SK-N-SH (cell line): ENCODE measurements around the gene PITHD1. TPM values are rescaled to one million over a fixed set of nuclear protein-coding genes. Genes with fewer than 3 reads are reported as not detected.

Experiments
- CTCF ChIA-PET: fragments of 300-600, 350-600 bp; formaldehyde crosslinking; extraction: SDS; loops from one replicate; lab custom pipeline; 2021; lab: Yijun Ruan, JAX
- POLR2A ChIA-PET: fragments of 350-600 bp; sonication (Branson Sonifier 250); formaldehyde crosslinking; extraction: SDS; loops from one replicate; lab custom pipeline; 2020; ENCODE audit warnings: antibody characterized with exemption, inconsistent platforms; lab: Yijun Ruan, JAX
- DNase-seq: peaks from one replicate; pipeline ENCODE4 v3.0.0; 2012
- H2AFZ ChIP-seq: fragments of 200-600 bp; sonication (generic); 2 replicates; pipeline ENCODE4 v1.8.1; 2016; ENCODE audit warnings: antibody characterized with exemption, mild to moderate bottlenecking, low read depth
- H3F3A ChIP-seq: fragments of 200-600 bp; sonication (generic); replicated peaks from 2 replicates; pipeline ENCODE3; 2016; ENCODE audit warnings: antibody characterized with exemption, mild to moderate bottlenecking; ENCODE audit not compliant: insufficient read depth
- H3K27ac ChIP-seq, 2 experiments: fragments of 200-500 bp in 1 of 2; fragments of 200-600 bp in 1 of 2; sonication (Bioruptor generic) in 1 of 2; sonication (generic), shearing (Covaris generic) in 1 of 2; 2 replicates each; pipeline versions ENCODE4 v1.5.1 to v1.6.1; 2014 to 2016; ENCODE audit warnings: low read depth in 2 of 2, inconsistent platforms in 1 of 2, low read length in 1 of 2, mild to moderate bottlenecking in 1 of 2, mixed read lengths in 1 of 2
- H3K27me3 ChIP-seq: fragments of 200-600 bp; sonication (generic), shearing (Covaris generic); 2 replicates; pipeline ENCODE4 v1.6.1; 2016; ENCODE audit warnings: mixed run types; ENCODE audit not compliant: insufficient read depth
- H3K36me3 ChIP-seq, 2 experiments: fragments of 200-500 bp in 1 of 2; fragments of 200-600 bp in 1 of 2; sonication (Bioruptor generic) in 1 of 2; sonication (generic) in 1 of 2; replicated peaks in 1 of 2; 2 replicates each; pipeline versions ENCODE3 to v1.5.1; 2014 to 2016; ENCODE audit warnings: low read length in 1 of 2, mild to moderate bottlenecking in 1 of 2; ENCODE audit not compliant: insufficient read depth in 2 of 2, control insufficient read depth in 1 of 2
- H3K4me1 ChIP-seq, 2 experiments: fragments of 200-500 bp in 1 of 2; fragments of 200-600 bp in 1 of 2; sonication (Bioruptor generic) in 1 of 2; sonication (generic), shearing (Covaris generic) in 1 of 2; 2 replicates each; pipeline versions ENCODE4 v1.5.1 to v1.6.1; 2014 to 2016; ENCODE audit warnings: low read depth in 1 of 2, low read length in 1 of 2, mixed run types in 1 of 2; ENCODE audit not compliant: insufficient read depth in 2 of 2, control insufficient read depth in 1 of 2
- H3K4me2 ChIP-seq: fragments of 200-600 bp; sonication (generic), shearing (Covaris generic); 2 replicates; pipeline ENCODE4 v1.6.1; 2017; ENCODE audit warnings: mixed run types
- H3K4me3 ChIP-seq, 2 experiments: fragments of 200-500 bp in 1 of 2; fragments of 200-600 bp in 1 of 2; sonication (Bioruptor generic) in 1 of 2; sonication (generic), shearing (Covaris generic) in 1 of 2; 2 replicates each; pipeline versions ENCODE4 v1.5.1 to v1.8.1; 2014 to 2016; ENCODE audit warnings: low read depth in 2 of 2, inconsistent platforms in 1 of 2, low read length in 1 of 2, mild to moderate bottlenecking in 1 of 2, mixed read lengths in 1 of 2, moderate library complexity in 1 of 2
- H3K79me2 ChIP-seq: fragments of 200-600 bp; sonication (generic); 2 replicates; pipeline ENCODE4 v1.8.1; 2017; ENCODE audit warnings: mild to moderate bottlenecking; ENCODE audit not compliant: insufficient read depth
- H3K9ac ChIP-seq: fragments of 200-600 bp; sonication (generic); 2 replicates; pipeline ENCODE4 v1.6.1; 2017; ENCODE audit warnings: mixed run types
- H3K9me2 ChIP-seq: fragments of 200-600 bp; sonication (generic); 2 replicates; pipeline ENCODE4 v1.6.1; 2017; ENCODE audit warnings: mixed run types
- H3K9me3 ChIP-seq: fragments of 200-600 bp; sonication (generic); 2 replicates; pipeline ENCODE4 v1.6.1; 2017; ENCODE audit warnings: mixed run types, mild to moderate bottlenecking, moderate library complexity
- H4K20me1 ChIP-seq: fragments of 200-600 bp; sonication (generic); 2 replicates; pipeline ENCODE4 v1.6.1; 2017; ENCODE audit warnings: mild to moderate bottlenecking, mixed run types; ENCODE audit not compliant: insufficient read depth
- CHD2 ChIP-seq: fragments of 150-350 bp; IDR thresholded peaks from 2 replicates; pipeline ENCODE4 v1.6.1; 2018; ENCODE audit warnings: low read length; ENCODE audit not compliant: partially characterized antibody
- CTCF ChIP-seq: fragments of 200-600 bp; sonication (generic); IDR thresholded peaks from 2 replicates; pipeline ENCODE4 v1.6.1; 2017; ENCODE audit warnings: antibody characterized with exemption, mild to moderate bottlenecking, moderate library complexity
- EZH2phosphoT487 ChIP-seq: fragments of 200-600 bp; sonication (generic); IDR thresholded peaks from 2 replicates; pipeline ENCODE4 v1.6.1; 2017; ENCODE audit warnings: low read depth, mixed run types, mild to moderate bottlenecking, antibody characterized with exemption, moderate library complexity, borderline replicate concordance
- IRF3 ChIP-seq: fragments of 150-350 bp; IDR thresholded peaks from 2 replicates; pipeline ENCODE4 v1.6.1; 2016; ENCODE audit warnings: mild to moderate bottlenecking, low read depth, low read length
- NFIC ChIP-seq: IDR thresholded peaks from 2 replicates; pipeline ENCODE4 v1.4.0; 2012; ENCODE audit warnings: borderline replicate concordance
- NRF1 ChIP-seq: IDR thresholded peaks from 2 replicates; pipeline ENCODE4 v1.6.1; 2012; ENCODE audit warnings: low read depth, mild to moderate bottlenecking, low read length
- RCOR1 ChIP-seq: fragments of 150-350 bp; IDR thresholded peaks from 2 replicates; pipeline ENCODE4 v1.6.1; 2017; ENCODE audit warnings: antibody characterized with exemption, low read length
- REST ChIP-seq: IDR thresholded peaks from 2 replicates; pipeline ENCODE4 v1.6.1; 2012; ENCODE audit warnings: mild to moderate bottlenecking, low read depth, low read length, moderate library complexity
- SMC3 ChIP-seq: IDR thresholded peaks from 2 replicates; pipeline ENCODE4 v1.6.1; 2012; ENCODE audit warnings: low read depth, low read length, improper control_type of control experiment
- TEAD4 ChIP-seq: IDR thresholded peaks from 2 replicates; pipeline ENCODE4 v1.4.0; 2012; ENCODE audit warnings: mild to moderate bottlenecking, borderline replicate concordance; ENCODE audit not compliant: insufficient read depth
- USF2 ChIP-seq: fragments of 150-350 bp; IDR thresholded peaks from 2 replicates; pipeline ENCODE4 v1.6.1; 2017; ENCODE audit warnings: antibody characterized with exemption, low read length, low read depth, borderline replicate concordance
- WGBS: methylation state at CpG from one replicate; pipeline ENCODE4 v1.1.6; 2017; ENCODE audit warnings: low lambda C conversion rate; 5-methylcytosine and 5-hydroxymethylcytosine counted together
- polyA plus RNA-seq, 3 experiments: library from polyadenylated mRNA; depleted of rRNA; stranded (reverse); fragments of >200 nt; gene quantifications; 2 replicates each; pipeline ENCODE4 v1.2.3, GENCODE V29; 2012
- TF ChIP-seq, protein P1 (sequence below): IDR thresholded peaks from 2 replicates; pipeline ENCODE4 v1.4.0; 2012; ENCODE audit warnings: low read depth
- TF ChIP-seq, protein P2 (sequence below): IDR thresholded peaks from 2 replicates; pipeline ENCODE4 v1.4.0; 2012; ENCODE audit warnings: low read depth, borderline replicate concordance
- TF ChIP-seq, protein P3 (sequence below): IDR thresholded peaks from 2 replicates; pipeline ENCODE4; 2012

PITHD1 gene
- polyA plus RNA-seq, 1 of the 3 experiments (the other 2 are of a cell fraction): 36.3 TPM

DNA sequence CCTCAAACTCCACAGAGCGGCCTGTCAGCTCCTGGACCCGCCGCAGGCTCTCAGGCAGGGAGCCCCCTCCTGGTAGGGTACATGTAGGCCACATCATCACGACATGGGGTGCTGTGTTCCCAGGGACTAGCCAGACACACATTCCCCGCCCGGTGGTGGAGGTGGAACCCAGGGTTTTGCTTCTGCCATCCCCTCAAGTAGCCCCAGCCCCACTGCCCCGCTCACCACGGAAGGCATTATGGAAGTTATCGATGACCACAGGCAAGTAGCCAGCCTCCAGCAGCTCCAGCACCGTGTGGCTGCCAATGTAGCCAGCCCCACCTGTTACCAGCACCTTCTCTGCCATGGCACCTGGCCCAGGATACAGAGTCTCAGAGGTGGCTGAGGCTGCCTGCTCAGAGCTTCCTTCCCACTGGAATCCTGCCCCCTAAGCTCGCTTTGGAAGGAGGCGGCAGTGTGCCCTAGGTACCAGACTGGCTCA, 20.5 kb downstream of the PITHD1 start:
- peak; percentile 45 for DNase-seq
- peak; percentile 33; the same call in 1 of the 2 replicates for TF ChIP-seq CTCF
- TF ChIP-seq NRF1: no peak
- CTCF ChIA-PET: interaction anchor here (1.1 to 5.7 kb wide), 6 partner anchors 11 to 161 kb away, joined by 3 to 47 read pairs (median 4); partner anchors contain the start of gene RPL11
- H3K79me2 ChIP-seq: no peaks in the 10 kb centered on the region; the same call in 1 of the 2 replicates
- H3K27me3 ChIP-seq: no peaks in the 10 kb centered on the region
- H3K9me2 ChIP-seq: no peaks in the 10 kb centered on the region
- H3K4me3 ChIP-seq: no peak overlapping the region; a peak in 1 of 4 replicates
- H4K20me1 ChIP-seq: no peaks in the 10 kb centered on the region
- H3K9me3 ChIP-seq: no peaks in the 10 kb centered on the region
- 81% methylated on average over 5 of the region's 12 CpGs for WGBS
- peak overlapping the region; percentile 100; the same call in 1 of the 2 replicates for H3K4me2 ChIP-seq
- no peak overlapping the region for H2AFZ ChIP-seq
- H3K27ac ChIP-seq: peak overlapping the region in 1 of 2 experiments; percentile 73; a peak in 2 of 4 replicates
- no peak overlapping the region for H3K9ac ChIP-seq
- H3F3A ChIP-seq: peaks cover 15% of the 10 kb centered on the region
- POLR2A ChIA-PET: interaction anchor here (3.6 kb wide), 1 partner anchor 21 kb away, joined by 24 read pairs; the partner anchor contains the start of gene PITHD1
- H3K36me3 ChIP-seq: peaks cover 5 to 36% of the 10 kb centered on the region in 2 experiments
- peaks cover 5 to 30% of the 10 kb centered on the region in 2 experiments; a peak in 1 of 4 replicates for H3K4me1 ChIP-seq

DNA sequence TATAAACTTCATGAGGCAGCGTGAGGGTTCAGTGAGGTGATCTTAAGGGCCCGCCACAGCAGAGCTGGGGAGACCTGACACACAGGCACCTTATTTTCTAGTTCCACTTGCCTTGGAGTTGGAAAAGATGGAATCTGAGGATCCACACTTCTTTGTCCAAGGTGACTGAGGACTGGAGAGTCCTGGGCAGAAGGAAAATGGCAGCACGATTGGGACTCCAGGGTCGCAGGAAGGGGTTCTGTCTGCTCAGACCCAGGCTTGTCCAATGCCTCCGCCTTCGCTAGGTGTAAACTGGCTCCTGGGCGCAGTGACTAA, 21.0 kb downstream of the PITHD1 start:
- Histone ChIP-seq H3K36me3 (peaks cover 5 to 34% of the 10 kb centered on the region in 2 experiments), H3K9me3 (no peaks in the 10 kb centered on the region), H3K4me1 (peaks cover 5 to 30% of the 10 kb centered on the region in 2 experiments; a peak in 1 of 4 replicates), H2AFZ (no peak overlapping the region), H3K9me2 (no peaks in the 10 kb centered on the region), H3K79me2 (no peaks in the 10 kb centered on the region; the same call in 1 of the 2 replicates), H3K27ac (peak overlapping the region; percentile 73 to 85), H4K20me1 (no peaks in the 10 kb centered on the region), H3K4me3 (peak overlapping the region; percentile 71 to 89), H3F3A (peaks cover 15% of the 10 kb centered on the region), H3K4me2 (peak overlapping the region; percentile 100), H3K9ac (no peak overlapping the region), H3K27me3 (no peaks in the 10 kb centered on the region)
- no peak for DNase-seq
- POLR2A ChIA-PET: interaction anchor here (2.1 to 4.1 kb wide), 3 partner anchors 8 to 26 kb away, joined by 7 to 24 read pairs (median 17); partner anchors contain the start of genes HMGCL, LYPLA2 and PITHD1
- CTCF ChIA-PET: interaction anchor here (1.1 to 5.7 kb wide), 4 partner anchors 11 to 162 kb away, joined by 3 to 47 read pairs (median 6); no protein-coding TSS in a partner anchor
- TF ChIP-seq NRF1: no peak
- TF ChIP-seq, protein P1, sequence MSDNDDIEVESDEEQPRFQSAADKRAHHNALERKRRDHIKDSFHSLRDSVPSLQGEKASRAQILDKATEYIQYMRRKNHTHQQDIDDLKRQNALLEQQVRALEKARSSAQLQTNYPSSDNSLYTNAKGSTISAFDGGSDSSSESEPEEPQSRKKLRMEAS: no peak
- TF ChIP-seq EZH2phosphoT487: no peak
- TF ChIP-seq IRF3: no peak
- no peak for TF ChIP-seq USF2
- TF ChIP-seq REST: no peak
- no peak for TF ChIP-seq RCOR1
- no peak for TF ChIP-seq TEAD4
- TF ChIP-seq, protein P2, sequence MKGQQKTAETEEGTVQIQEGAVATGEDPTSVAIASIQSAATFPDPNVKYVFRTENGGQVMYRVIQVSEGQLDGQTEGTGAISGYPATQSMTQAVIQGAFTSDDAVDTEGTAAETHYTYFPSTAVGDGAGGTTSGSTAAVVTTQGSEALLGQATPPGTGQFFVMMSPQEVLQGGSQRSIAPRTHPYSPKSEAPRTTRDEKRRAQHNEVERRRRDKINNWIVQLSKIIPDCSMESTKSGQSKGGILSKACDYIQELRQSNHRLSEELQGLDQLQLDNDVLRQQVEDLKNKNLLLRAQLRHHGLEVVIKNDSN: no peak
- TF ChIP-seq SMC3: no peak
- no peak for TF ChIP-seq CHD2
- no peak for TF ChIP-seq NFIC
- TF ChIP-seq, protein P3, sequence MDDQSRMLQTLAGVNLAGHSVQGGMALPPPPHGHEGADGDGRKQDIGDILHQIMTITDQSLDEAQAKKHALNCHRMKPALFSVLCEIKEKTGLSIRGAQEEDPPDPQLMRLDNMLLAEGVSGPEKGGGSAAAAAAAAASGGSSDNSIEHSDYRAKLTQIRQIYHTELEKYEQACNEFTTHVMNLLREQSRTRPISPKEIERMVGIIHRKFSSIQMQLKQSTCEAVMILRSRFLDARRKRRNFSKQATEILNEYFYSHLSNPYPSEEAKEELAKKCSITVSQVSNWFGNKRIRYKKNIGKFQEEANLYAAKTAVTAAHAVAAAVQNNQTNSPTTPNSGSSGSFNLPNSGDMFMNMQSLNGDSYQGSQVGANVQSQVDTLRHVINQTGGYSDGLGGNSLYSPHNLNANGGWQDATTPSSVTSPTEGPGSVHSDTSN: no peak
- 86% methylated on average over 7 of the region's 7 CpGs for WGBS
